ENCODE results near the gene NFE2.

The NFE2 gene

GRCh38 chr12:54279632-54280467 is 21.0 kb downstream of the NFE2 start, which contains the start of gene CBX5:
Gene CBX5, minus strand, starts transcription at chr12:54280122. Its CDS starts 22,472 bp downstream, at chr12:54257650.
- H3K4me1 ChIP-seq (ENCODE audit: insufficient read depth, low read length): peaks cover 22% of the 10 kb centered on the region; the same call in 1 of the 2 replicates
- H3K9ac ChIP-seq (ENCODE audit: low read depth, low read length): peak within 1 kb of the TSS; percentile 100
- peak within 1 kb of the TSS; percentile 93 for H3K4me3 ChIP-seq (ENCODE audit: low read length)
- WGBS: under 1% methylated on average over 49 of the region's 49 CpGs
- no peaks in the 10 kb centered on the region for H3K9me3 ChIP-seq (ENCODE audit: insufficient read depth, low read depth, low read length)
- H3K27ac ChIP-seq (ENCODE audit: low read depth, low read length): peak within 1 kb of the TSS; percentile 99
- H3K27me3 ChIP-seq (ENCODE audit: insufficient read depth, low read length): no peaks in the 10 kb centered on the region
- H3K36me3 ChIP-seq (ENCODE audit: insufficient read depth, low read length): peaks cover 58% of the 10 kb centered on the region

GRCh38 chr12:54279227-54279631 is 21.6 kb downstream of the NFE2 start:
- Histone ChIP-seq H3K4me3 (ENCODE audit: low read length) (peak overlapping the region; percentile 93), H3K36me3 (ENCODE audit: insufficient read depth, low read length) (peaks cover 55% of the 10 kb centered on the region), H3K27me3 (ENCODE audit: insufficient read depth, low read length) (no peaks in the 10 kb centered on the region), H3K9me3 (ENCODE audit: insufficient read depth, low read depth, low read length) (no peaks in the 10 kb centered on the region), H3K9ac (ENCODE audit: low read depth, low read length) (peak overlapping the region; percentile 100), H3K27ac (ENCODE audit: low read depth, low read length) (peak overlapping the region; percentile 99), H3K4me1 (ENCODE audit: insufficient read depth, low read length) (peaks cover 21% of the 10 kb centered on the region; the same call in 1 of the 2 replicates)
- WGBS: 0% methylated on average over 18 of the region's 19 CpGs

GRCh38 chr12:54277823-54278276 is 23.0 kb downstream of the NFE2 start:
- Histone ChIP-seq H3K27me3 (ENCODE audit: insufficient read depth, low read length) (no peaks in the 10 kb centered on the region), H3K9me3 (ENCODE audit: insufficient read depth, low read depth, low read length) (no peaks in the 10 kb centered on the region), H3K9ac (ENCODE audit: low read depth, low read length) (peak overlapping the region; percentile 100), H3K27ac (ENCODE audit: low read depth, low read length) (no peak overlapping the region), H3K4me3 (ENCODE audit: low read length) (peak overlapping the region; percentile 93), H3K36me3 (ENCODE audit: insufficient read depth, low read length) (peaks cover 53% of the 10 kb centered on the region), H3K4me1 (ENCODE audit: insufficient read depth, low read length) (peaks cover 9% of the 10 kb centered on the region; the same call in 1 of the 2 replicates)
- WGBS: 80% methylated on average over 5 of the region's 5 CpGs

- Histone ChIP-seq H3K4me1 (ENCODE audit: insufficient read depth, low read length) (peaks cover 6% of the 10 kb centered on the region; the same call in 1 of the 2 replicates), H3K27ac (ENCODE audit: low read depth, low read length) (no peak overlapping the region), H3K4me3 (ENCODE audit: low read length) (no peak overlapping the region), H3K36me3 (ENCODE audit: insufficient read depth, low read length) (peaks cover 53% of the 10 kb centered on the region), H3K9me3 (ENCODE audit: insufficient read depth, low read depth, low read length) (no peaks in the 10 kb centered on the region), H3K27me3 (ENCODE audit: insufficient read depth, low read length) (no peaks in the 10 kb centered on the region), H3K9ac (ENCODE audit: low read depth, low read length) (no peak overlapping the region)
- 95% methylated on average over 3 of the region's 3 CpGs for WGBS
Measured at GRCh38 chr12:54276368-54276767, 24.4 kb downstream of the NFE2 start.

- Histone ChIP-seq H3K4me3 (ENCODE audit: low read length) (no peak overlapping the region), H3K4me1 (ENCODE audit: insufficient read depth, low read length) (peaks cover 6% of the 10 kb centered on the region; the same call in 1 of the 2 replicates), H3K27me3 (ENCODE audit: insufficient read depth, low read length) (no peaks in the 10 kb centered on the region), H3K9me3 (ENCODE audit: insufficient read depth, low read depth, low read length) (no peaks in the 10 kb centered on the region), H3K36me3 (ENCODE audit: insufficient read depth, low read length) (peaks cover 43% of the 10 kb centered on the region), H3K9ac (ENCODE audit: low read depth, low read length) (no peak overlapping the region), H3K27ac (ENCODE audit: low read depth, low read length) (no peak overlapping the region)
- 92% methylated on average over 2 of the region's 2 CpGs for WGBS
Measured at GRCh38 chr12:54273981-54274380, 26.8 kb downstream of the NFE2 start.

- 89% methylated on average over 1 of the region's 1 CpG for whole genome bisulfite sequencing
- peaks cover 36% of the 10 kb centered on the region for H3K36me3 ChIP-seq (ENCODE audit: insufficient read depth, low read length)
Measured at GRCh38 chr12:54272214-54272613, 28.6 kb downstream of the NFE2 start.

GRCh38 chr12:54270345-54270744 is 30.5 kb downstream of the NFE2 start:
- WGBS: 90% methylated on average over 2 of the region's 2 CpGs
- Histone ChIP-seq H3K9me3 (ENCODE audit: insufficient read depth, low read depth, low read length) (no peaks in the 10 kb centered on the region), H3K4me1 (ENCODE audit: insufficient read depth, low read length) (peaks cover 2% of the 10 kb centered on the region; the same call in 1 of the 2 replicates), H3K27me3 (ENCODE audit: insufficient read depth, low read length) (no peaks in the 10 kb centered on the region), H3K36me3 (ENCODE audit: insufficient read depth, low read length) (peaks cover 33% of the 10 kb centered on the region), H3K27ac (ENCODE audit: low read depth, low read length) (no peak overlapping the region), H3K9ac (ENCODE audit: low read depth, low read length) (no peak overlapping the region), H3K4me3 (ENCODE audit: low read length) (no peak overlapping the region)

More at GRCh38 chr12:54272214-54272613, 28.6 kb downstream of the NFE2 start:
- Histone ChIP-seq H3K4me1 (ENCODE audit: insufficient read depth, low read length) (no peaks in the 10 kb centered on the region), H3K27me3 (ENCODE audit: insufficient read depth, low read length) (no peaks in the 10 kb centered on the region), H3K27ac (ENCODE audit: low read depth, low read length) (no peak overlapping the region), H3K9me3 (ENCODE audit: insufficient read depth, low read depth, low read length) (no peaks in the 10 kb centered on the region), H3K9ac (ENCODE audit: low read depth, low read length) (no peak overlapping the region), H3K4me3 (ENCODE audit: low read length) (no peak overlapping the region)

- H3K4me1 ChIP-seq (ENCODE audit: insufficient read depth, low read length): peaks cover 20% of the 10 kb centered on the region
- H3K27ac ChIP-seq (ENCODE audit: low read depth, low read length): no peak overlapping the region
- no peaks in the 10 kb centered on the region for H3K9me3 ChIP-seq (ENCODE audit: insufficient read depth, low read depth, low read length)
- H3K36me3 ChIP-seq (ENCODE audit: insufficient read depth, low read length): peaks cover 9% of the 10 kb centered on the region
- no peaks in the 10 kb centered on the region for H3K27me3 ChIP-seq (ENCODE audit: insufficient read depth, low read length)
- no CpG with 5 or more reads among the region's 2 CpGs for WGBS
- H3K4me3 ChIP-seq (ENCODE audit: low read length): no peak overlapping the region
- H3K9ac ChIP-seq (ENCODE audit: low read depth, low read length): no peak overlapping the region
Measured at GRCh38 chr12:54266852-54267251, 34.0 kb downstream of the NFE2 start.

- Histone ChIP-seq H3K9ac (ENCODE audit: low read depth, low read length) (no peak overlapping the region), H3K27ac (ENCODE audit: low read depth, low read length) (no peak overlapping the region), H3K27me3 (ENCODE audit: insufficient read depth, low read length) (no peaks in the 10 kb centered on the region), H3K9me3 (ENCODE audit: insufficient read depth, low read depth, low read length) (no peaks in the 10 kb centered on the region), H3K36me3 (ENCODE audit: insufficient read depth, low read length) (peaks cover 4% of the 10 kb centered on the region; the same call in 1 of the 2 replicates), H3K4me1 (ENCODE audit: insufficient read depth, low read length) (peaks cover 29% of the 10 kb centered on the region), H3K4me3 (ENCODE audit: low read length) (no peak overlapping the region)
- WGBS: 88% methylated on average over 3 of the region's 4 CpGs
Measured at GRCh38 chr12:54265364-54265812, 35.4 kb downstream of the NFE2 start.

- H3K4me1 ChIP-seq (ENCODE audit: insufficient read depth, low read length): peaks cover 54% of the 10 kb centered on the region
- H3K27ac ChIP-seq (ENCODE audit: low read depth, low read length): peak overlapping the region; percentile 58
- H3K27me3 ChIP-seq (ENCODE audit: insufficient read depth, low read length): no peaks in the 10 kb centered on the region
- no peaks in the 10 kb centered on the region for H3K9me3 ChIP-seq (ENCODE audit: insufficient read depth, low read depth, low read length)
- peak overlapping the region; percentile 42 for H3K9ac ChIP-seq (ENCODE audit: low read depth, low read length)
- H3K36me3 ChIP-seq (ENCODE audit: insufficient read depth, low read length): peaks cover 2% of the 10 kb centered on the region
- WGBS: 68% methylated on average over 4 of the region's 4 CpGs
- H3K4me3 ChIP-seq (ENCODE audit: low read length): no peak overlapping the region
Measured at GRCh38 chr12:54262403-54262925, 38.4 kb downstream of the NFE2 start.

GRCh38 chr12:54261815-54262402 is 38.9 kb downstream of the NFE2 start:
- WGBS: 83% methylated on average over 3 of the region's 5 CpGs
- H3K9ac ChIP-seq (ENCODE audit: low read depth, low read length): peak overlapping the region; percentile 42
- H3K4me1 ChIP-seq (ENCODE audit: insufficient read depth, low read length): peaks cover 59% of the 10 kb centered on the region

More at GRCh38 chr12:54261815-54262402, 38.9 kb downstream of the NFE2 start:
- Histone ChIP-seq H3K36me3 (ENCODE audit: insufficient read depth, low read length) (peaks cover 8% of the 10 kb centered on the region), H3K27me3 (ENCODE audit: insufficient read depth, low read length) (no peaks in the 10 kb centered on the region), H3K27ac (ENCODE audit: low read depth, low read length) (peak overlapping the region; percentile 58), H3K9me3 (ENCODE audit: insufficient read depth, low read depth, low read length) (no peaks in the 10 kb centered on the region), H3K4me3 (ENCODE audit: low read length) (no peak overlapping the region)
